NCI-H146 treated with DMSO at 0.1 percent for 48 hours (cell line): ENCODE measurements around the gene SNRPD3.
A peak's percentile ranks its signal among the peaks of the same experiment; 100 is the strongest.

Experiments
- DNase-seq: peaks from one replicate; lab custom pipeline; 2025; ENCODE audit not compliant: unreplicated experiment; lab: John Stamatoyannopoulos, UW

The SNRPD3 gene

GRCh38 chr22:24555165-24556039 is at the start of gene SNRPD3:
TSS of gene SNRPD3 (plus strand) at chr22:24555999. CDS start at chr22:24557675, 1,676 bp downstream.
- peak; percentile 85 for DNase-seq

- peak; percentile 11 for DNase-seq
These were observed 48.9 kb upstream of the SNRPD3 start for GRCh38 chr22:24506802-24507438.

GRCh38 chr22:24507716-24508115 is 48.1 kb upstream of the SNRPD3 start:
- DNase-seq = no peak

GRCh38 chr22:24510637-24511625 is 44.9 kb upstream of the SNRPD3 start:
- no peak for DNase-seq

- DNase-seq = peak; percentile 10
These were observed 43.8 kb upstream of the SNRPD3 start for GRCh38 chr22:24512043-24512442.

- DNase-seq = no peak
These were observed 42.2 kb upstream of the SNRPD3 start for GRCh38 chr22:24513378-24514240.

GRCh38 chr22:24514241-24515026 is 41.4 kb upstream of the SNRPD3 start:
- DNase-seq = peak; percentile 9

- no peak for DNase-seq
These were observed 40.8 kb upstream of the SNRPD3 start for GRCh38 chr22:24515027-24515338.

GRCh38 chr22:24516301-24516737 is 39.5 kb upstream of the SNRPD3 start:
- DNase-seq = no peak

- peak; percentile 76 for DNase-seq
These were observed 38.4 kb upstream of the SNRPD3 start for GRCh38 chr22:24517446-24517845.

- DNase-seq = no peak
These were observed 37.6 kb upstream of the SNRPD3 start for GRCh38 chr22:24518228-24518627.

- DNase-seq = no peak
These were observed 36.9 kb upstream of the SNRPD3 start for GRCh38 chr22:24518771-24519485.

GRCh38 chr22:24519496-24519895 is 36.3 kb upstream of the SNRPD3 start:
- DNase-seq = no peak

- DNase-seq = peak; percentile 83
These were observed 34.0 kb upstream of the SNRPD3 start for GRCh38 chr22:24521791-24522245.

- DNase-seq = no peak
These were observed 31.9 kb upstream of the SNRPD3 start for GRCh38 chr22:24523873-24524272.

- peak; percentile 53 for DNase-seq
These were observed 30.3 kb upstream of the SNRPD3 start for GRCh38 chr22:24525416-24526037.

- no peak for DNase-seq
These were observed 29.6 kb upstream of the SNRPD3 start for GRCh38 chr22:24526191-24526590.

- DNase-seq = no peak
These were observed 25.9 kb upstream of the SNRPD3 start for GRCh38 chr22:24529898-24530297.
